HT-29 (cell line): ENCODE data around the gene SHC3. TPM values are rescaled to one million over a fixed set of nuclear protein-coding genes. Genes with fewer than 3 reads are reported as not detected.

Source experiments
- DNase-seq: peaks from one replicate; pipeline ENCODE4 v3.0.0-alpha.2; 2015; ENCODE audit warnings: low spot score
- total RNA-seq: library from RNA; depleted of rRNA; stranded (reverse); fragments of >200 nt; shearing (Covaris generic); gene quantifications from 2 replicates; pipeline ENCODE4 v1.2.3, GENCODE V29; 2014

The SHC3 gene
- total RNA-seq, 1 experiment from 2014 or later: 0.23 TPM

DNA sequence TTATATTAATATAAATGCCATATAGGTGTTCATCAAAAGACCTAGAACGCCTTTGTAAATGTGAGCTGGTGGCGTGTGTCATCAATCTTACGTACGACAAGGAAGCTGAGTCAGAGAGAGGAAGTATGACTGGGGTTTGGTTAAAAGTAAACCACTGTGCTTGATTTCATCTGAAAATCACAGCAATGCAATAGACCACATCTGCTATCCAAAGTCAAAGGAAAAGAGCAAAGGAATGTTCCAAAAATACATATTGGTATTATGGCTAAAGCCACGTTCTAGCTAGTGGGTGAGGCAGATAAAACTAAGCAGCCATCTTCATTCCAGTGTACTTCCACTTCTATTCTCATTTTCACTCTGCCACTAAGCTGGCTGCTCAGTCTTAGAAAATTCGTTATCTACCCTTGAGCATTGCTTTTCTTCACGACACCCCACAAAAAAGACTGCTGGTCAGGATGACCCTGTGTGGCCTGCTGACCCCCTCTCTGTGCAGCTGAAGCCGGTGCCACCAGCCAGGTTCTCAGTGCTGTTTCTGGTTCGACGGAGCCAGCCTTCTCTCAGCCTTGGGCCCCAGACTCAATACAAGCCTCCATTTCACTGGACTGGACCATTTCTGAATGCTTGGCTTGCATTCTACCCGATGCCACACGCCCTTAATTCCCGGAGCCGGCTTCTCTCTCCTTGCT is 23.8 kb downstream of the SHC3 start:
- DNase-seq: no peak

GRCh38 chr9:89154218-89154617 is 24.4 kb downstream of the SHC3 start:
- DNase-seq: no peak

DNA sequence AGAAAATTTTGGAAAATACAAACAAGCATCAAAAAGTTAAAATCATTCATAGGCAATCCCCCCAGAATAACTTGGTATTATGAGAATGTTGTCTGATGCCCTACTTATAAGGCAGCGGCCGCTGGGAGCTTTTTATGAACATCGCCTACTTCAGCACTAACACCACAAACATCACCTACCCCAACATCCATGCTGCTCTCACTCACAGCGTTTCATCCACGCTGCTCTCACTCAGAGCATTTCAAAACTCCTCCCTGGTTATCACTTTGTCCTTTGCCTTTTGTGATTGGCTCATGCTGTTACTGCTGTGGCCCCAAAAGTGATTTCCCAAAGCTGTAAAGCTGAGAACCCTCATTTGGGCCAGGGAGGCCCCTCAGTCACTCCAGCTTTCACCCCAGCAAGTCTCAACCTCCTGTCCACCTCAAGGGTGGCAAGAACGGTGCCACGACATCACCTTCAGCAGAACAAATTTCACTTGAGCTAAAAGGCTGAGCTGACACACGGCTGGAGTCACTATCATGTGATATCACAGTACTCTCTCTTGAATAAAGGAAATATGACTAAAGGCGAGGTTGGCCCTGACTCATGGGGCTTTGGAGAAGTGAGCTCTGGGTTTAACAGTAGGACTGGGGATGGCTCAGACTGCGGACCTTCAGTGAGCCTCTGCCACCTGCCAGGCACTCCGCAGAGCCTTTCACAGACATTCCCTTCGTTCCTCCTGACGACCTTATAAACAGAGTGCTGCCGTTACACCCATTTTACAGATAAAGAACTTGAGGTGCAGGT is 25.2 kb downstream of the SHC3 start:
- no peak for DNase-seq

DNA sequence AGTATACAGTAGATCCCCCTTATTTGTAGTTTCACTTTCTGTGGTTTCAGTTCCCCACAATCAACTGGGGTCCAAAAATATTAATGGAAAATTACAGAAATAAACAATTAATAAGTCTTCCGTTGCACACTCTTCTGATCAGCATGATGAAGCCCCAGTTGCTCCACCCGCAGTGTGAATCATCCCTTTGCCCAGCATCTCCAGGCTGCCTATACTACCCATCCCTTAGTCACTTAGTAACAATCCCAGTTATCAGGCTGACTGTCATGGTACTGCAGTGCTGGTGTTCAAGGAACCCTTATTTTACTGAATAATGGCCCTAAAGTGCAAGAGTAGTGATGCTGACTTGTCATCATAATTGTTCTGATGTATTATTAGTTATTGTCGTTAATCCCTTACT is 28.9 kb downstream of the SHC3 start:
- no peak for DNase-seq

GRCh38 chr9:89145097-89145496 is 33.5 kb downstream of the SHC3 start:
- DNase-seq: no peak

GRCh38 chr9:89144238-89144637 is 34.4 kb downstream of the SHC3 start:
- DNase-seq: no peak

GRCh38 chr9:89143266-89143665 is 35.4 kb downstream of the SHC3 start:
- DNase-seq: no peak

DNA sequence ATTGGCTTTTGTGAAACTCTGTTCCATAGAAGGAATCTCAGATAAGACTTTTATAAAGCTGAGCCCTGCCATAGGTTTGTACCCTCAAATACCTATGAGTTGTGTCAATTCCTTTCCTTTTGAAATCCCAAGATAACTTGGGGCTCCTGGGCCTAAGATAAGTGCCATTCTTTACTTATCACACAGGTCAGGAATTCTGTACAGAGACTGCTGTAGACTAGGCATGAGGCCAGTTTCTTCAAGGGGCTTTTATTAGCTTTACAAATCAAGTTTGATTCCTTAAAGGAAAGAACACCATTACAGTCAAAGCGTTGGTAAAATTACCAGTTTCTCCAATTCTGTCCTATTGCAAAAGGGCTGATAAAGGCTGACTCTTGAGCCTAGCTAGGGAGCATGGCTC is 39.2 kb downstream of the SHC3 start:
- no peak for DNase-seq

DNA sequence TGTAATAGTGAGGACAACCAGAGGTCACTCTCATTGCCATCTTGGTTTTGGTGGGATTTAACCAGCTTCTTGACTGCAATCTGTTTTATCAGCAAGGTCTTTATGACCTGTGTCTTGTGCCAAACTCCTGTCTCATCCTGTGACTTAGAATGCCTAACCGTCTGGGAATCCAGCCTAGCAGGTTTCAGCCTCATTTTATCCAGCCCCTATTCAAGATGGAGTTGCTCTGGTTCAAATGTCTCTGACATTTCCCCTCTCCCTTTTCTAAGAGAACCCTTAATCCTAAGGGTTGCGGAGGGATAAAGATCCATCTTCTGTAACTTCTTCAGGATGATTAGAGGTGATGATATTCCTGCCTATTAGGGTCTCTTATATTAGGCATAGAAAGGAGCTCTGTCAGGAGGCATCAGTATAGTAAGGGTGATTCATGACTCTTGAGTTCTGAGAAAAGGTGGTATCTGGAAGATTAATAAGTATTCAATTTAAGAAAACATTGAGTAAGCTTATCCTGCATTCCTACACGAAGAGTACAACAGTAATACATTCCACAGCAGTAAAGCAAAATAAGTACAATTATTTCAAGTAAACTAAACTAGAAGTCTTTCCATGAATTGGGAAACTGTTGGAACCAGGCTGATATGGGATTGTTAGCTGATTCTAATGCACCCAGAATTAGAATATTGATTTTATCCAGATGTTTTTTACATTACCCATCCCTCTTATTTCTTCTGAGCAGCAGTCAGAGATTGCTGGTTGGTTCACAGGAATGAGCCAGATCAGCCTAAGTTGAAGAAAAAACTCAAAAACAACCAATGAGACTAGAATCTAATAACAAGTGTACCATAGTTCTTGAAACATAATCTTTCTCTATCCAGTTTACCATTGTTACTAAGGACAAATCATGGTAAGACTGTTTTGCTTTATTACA is 39.9 kb downstream of the SHC3 start:
- no peak for DNase-seq

DNA sequence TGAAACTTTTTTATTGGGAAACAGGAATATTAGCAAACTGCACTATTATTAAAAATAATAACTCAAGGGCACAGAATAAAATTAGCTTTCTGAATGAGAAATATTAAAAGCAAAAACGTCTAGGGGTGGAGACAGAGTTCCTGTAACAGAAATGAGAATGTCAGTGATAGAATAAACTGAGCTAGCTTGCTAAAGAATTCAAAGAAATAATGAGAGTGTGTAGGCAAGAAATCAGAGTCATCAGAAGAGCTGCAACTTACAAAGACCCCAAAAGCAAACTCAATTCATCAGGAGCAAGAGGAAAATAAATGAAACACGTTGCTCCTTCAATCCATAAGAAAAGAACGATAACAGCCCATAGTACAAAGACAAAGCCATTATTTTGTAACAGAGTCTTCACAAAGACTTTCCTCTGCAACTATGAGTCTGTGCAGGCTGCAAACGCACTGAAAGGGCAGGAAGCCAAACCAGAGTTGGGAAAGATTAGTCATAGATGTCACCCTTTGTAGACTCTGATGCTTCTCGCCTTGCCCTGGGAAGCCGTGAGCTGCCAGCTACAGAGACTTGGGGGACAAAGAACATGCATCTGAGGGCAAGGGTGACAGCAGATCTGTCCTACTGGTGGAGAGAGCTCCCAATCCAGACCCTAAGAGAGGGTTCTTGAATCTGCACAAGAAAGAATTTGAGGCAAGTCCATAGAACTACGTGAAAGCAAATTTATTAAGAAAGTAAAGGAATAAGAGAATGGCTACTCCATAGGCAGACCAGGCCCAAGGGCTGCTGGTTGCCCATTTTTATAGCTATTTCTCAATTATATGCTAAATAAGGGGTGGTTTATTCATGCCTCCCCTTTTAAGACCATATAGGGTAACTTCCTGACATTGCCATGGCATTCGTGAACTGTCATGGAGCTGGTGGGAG is 40.8 kb downstream of the SHC3 start:
- no peak for DNase-seq

GRCh38 chr9:89135591-89136166 is 42.9 kb downstream of the SHC3 start:
- DNase-seq: no peak

- no peak for DNase-seq
Observed at GRCh38 chr9:89134709-89135108, 43.9 kb downstream of the SHC3 start.

- DNase-seq: no peak
Observed at GRCh38 chr9:89122949-89123348, 55.7 kb downstream of the SHC3 start.

- no peak for DNase-seq
Observed at GRCh38 chr9:89120704-89121103, 57.9 kb downstream of the SHC3 start.

- DNase-seq: no peak
Observed at GRCh38 chr9:89116805-89117192, 61.8 kb downstream of the SHC3 start.

DNA sequence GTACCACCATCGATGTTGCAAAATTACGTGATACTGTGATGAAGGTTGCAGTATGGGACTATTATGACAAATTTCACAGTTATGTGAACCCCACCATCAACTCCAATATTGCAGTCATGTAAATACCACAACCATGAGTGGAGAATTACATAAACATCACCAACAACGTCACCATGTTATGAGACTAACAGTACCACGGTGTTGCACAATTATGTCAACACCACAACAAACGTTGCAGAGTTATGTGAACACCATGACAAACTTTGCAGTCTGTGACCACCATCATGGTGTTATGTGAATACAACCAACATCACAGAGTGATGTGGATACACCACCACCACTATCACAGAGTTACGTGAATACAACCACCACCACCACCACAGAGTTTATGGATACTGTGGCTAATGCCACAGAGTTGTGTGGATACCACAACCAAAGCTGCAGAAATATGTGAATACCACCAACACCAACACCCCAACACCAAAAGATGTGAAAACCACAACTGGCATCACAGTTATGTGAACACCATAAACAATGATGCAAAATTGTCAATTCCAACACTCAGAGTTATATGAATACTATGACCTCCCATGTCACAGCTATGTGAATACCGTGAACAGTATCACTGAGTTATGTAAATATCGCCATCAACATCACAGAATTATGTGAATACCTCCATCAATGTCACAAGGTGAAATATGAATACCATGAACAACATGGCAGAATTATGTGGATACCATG is 62.4 kb downstream of the SHC3 start:
- no peak for DNase-seq

GRCh38 chr9:89115426-89115825 is 63.2 kb downstream of the SHC3 start:
- DNase-seq: no peak

DNA sequence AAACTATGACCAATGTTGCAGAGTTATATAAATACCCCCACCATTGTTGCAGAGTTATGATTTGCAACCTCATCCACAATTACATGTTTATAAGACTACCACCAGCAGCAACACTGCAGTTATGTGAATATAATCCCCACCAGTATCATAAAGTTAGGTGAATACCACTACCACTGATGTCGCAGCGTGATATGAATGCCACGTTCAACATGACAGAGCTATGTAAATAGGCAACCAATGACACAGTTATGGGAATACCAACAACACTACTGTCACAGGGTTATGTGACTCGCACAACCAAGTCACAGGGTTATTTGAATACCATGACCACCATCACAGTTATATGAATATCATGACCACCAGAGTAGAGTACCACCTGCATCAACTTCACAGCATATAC is 63.9 kb downstream of the SHC3 start:
- no peak for DNase-seq

GRCh38 chr9:89113851-89114250 is 64.8 kb downstream of the SHC3 start:
- no peak for DNase-seq

GRCh38 chr9:89112243-89112642 is 66.4 kb downstream of the SHC3 start:
- DNase-seq: no peak
